ENCODE results near the gene RPS18.

DNA sequence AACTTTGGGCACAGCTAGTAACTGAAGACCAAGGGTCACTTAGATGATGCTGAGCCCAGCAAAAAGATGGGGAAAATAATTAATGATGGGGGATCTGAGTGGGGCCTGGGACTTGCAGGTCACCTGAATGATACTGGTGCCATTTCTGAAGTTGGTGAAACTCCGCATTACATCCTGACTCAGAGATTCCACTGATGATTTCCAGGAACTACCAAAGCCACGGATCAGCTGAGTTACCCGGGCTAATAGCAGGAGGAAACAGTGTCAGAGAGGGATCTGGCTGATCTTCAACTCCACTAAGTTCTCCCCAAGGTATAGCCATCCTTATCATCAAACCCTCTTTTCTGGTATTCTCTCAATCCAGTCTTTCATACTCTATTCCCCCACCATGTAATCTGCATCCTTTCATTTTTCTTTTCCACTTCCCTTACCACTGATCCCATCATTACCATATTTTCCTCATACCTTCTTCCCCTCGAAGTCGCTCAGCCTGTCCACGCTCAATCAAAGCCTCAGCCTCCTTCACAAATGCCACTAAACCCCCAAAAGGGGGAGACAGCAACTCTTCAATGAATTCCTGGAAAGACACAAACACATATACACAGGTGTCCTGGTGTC, 20.4 kb upstream of the RPS18 start:
- TF ChIP-seq, protein P1, sequence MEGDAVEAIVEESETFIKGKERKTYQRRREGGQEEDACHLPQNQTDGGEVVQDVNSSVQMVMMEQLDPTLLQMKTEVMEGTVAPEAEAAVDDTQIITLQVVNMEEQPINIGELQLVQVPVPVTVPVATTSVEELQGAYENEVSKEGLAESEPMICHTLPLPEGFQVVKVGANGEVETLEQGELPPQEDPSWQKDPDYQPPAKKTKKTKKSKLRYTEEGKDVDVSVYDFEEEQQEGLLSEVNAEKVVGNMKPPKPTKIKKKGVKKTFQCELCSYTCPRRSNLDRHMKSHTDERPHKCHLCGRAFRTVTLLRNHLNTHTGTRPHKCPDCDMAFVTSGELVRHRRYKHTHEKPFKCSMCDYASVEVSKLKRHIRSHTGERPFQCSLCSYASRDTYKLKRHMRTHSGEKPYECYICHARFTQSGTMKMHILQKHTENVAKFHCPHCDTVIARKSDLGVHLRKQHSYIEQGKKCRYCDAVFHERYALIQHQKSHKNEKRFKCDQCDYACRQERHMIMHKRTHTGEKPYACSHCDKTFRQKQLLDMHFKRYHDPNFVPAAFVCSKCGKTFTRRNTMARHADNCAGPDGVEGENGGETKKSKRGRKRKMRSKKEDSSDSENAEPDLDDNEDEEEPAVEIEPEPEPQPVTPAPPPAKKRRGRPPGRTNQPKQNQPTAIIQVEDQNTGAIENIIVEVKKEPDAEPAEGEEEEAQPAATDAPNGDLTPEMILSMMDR (IDR thresholded peaks at IDR 0.05): no peak
- no peak for TF ChIP-seq EP300 (IDR thresholded peaks at IDR 0.05)
- no peak for TF ChIP-seq POLR2A (IDR thresholded peaks at IDR 0.05)

All from ovary (tissue), 3 donors.